ENCODE measurements around the gene CYB561. TPM values are rescaled to one million over a fixed set of nuclear protein-coding genes. Genes with fewer than 3 reads are reported as not detected.

CYB561 gene
- total and polyA plus RNA-seq, 2 of the 4 experiments (the other 2 are of a cell fraction): 2.5 to 3.0 TPM

DNA sequence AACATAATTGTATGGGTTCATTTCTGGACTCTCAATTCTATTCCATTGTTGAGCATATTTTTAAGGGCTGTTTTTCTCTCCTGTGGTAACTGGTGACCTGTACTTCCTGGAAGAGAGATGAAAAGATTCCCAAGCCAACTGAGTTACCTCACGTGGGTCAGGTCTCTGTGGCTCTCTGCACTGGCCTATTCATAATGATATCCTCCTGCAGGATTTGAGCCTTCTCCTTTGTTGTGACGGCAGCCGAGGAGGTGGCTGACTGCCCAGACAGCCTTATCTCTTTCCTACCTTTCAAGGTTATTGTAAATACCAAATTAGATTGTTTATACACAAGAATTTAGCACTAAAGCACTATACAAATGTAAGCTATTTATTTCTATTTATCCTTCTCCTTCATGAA lies 28.1 kb upstream of the CYB561 start:
- DNase-seq: no peak
- Histone ChIP-seq H3K4me3 (ENCODE audit: insufficient read depth, low read depth, low read length) (no peak overlapping the region), H2BK20ac (ENCODE audit: low read depth, low read length) (no peak overlapping the region), H3K9ac (ENCODE audit: low read depth, low read length) (no peak overlapping the region), H3K4ac (ENCODE audit: low read depth, low read length) (no peak overlapping the region), H3K36me3 (ENCODE audit: control insufficient read depth, insufficient read depth, low read length) (no peaks in the 10 kb centered on the region), H2AFZ (replicated peaks; ENCODE audit: low read length, poor library complexity) (no peak overlapping the region), H3K4me1 (ENCODE audit: control insufficient read depth, insufficient read depth, low read length) (peaks cover 11% of the 10 kb centered on the region), H3K23ac (ENCODE audit: low read depth, low read length) (no peak overlapping the region), H3K4me2 (ENCODE audit: low read depth, low read length) (no peak overlapping the region), H4K20me1 (ENCODE audit: insufficient read depth, low read length) (no peaks in the 10 kb centered on the region), H2BK5ac (ENCODE audit: low read depth, low read length, poor library complexity, severe bottlenecking) (no peak overlapping the region), H3K14ac (replicated peaks; ENCODE audit: low read depth, low read length) (no peak overlapping the region), H3K27me3 (ENCODE audit: control insufficient read depth, insufficient read depth, low read length) (peaks cover 18% of the 10 kb centered on the region), H4K91ac (ENCODE audit: insufficient read depth, low read depth, low read length) (no peak overlapping the region), H3K56ac (ENCODE audit: extremely low read depth, insufficient read depth, low read length) (no peak overlapping the region), H2BK15ac (ENCODE audit: low read depth, low read length) (no peak overlapping the region), H3K79me1 (ENCODE audit: low read depth in 1 of 2, low read length in 2 of 2) (no peaks in the 10 kb centered on the region), H3K27ac (ENCODE audit: insufficient read depth, low read length) (no peak overlapping the region), H3K18ac (ENCODE audit: low read depth, low read length) (no peak overlapping the region), H2AK5ac (ENCODE audit: low read depth, low read length) (no peak overlapping the region), H3K9me3 (ENCODE audit: control insufficient read depth, insufficient read depth, low read length) (no peaks in the 10 kb centered on the region), H2AK9ac (replicated peaks; ENCODE audit: low read depth, low read length, poor library complexity) (no peak overlapping the region), H2BK120ac (ENCODE audit: low read depth, low read length) (no peak overlapping the region), H4K8ac (ENCODE audit: low read depth in 2 of 2, low read length in 2 of 2) (no peak overlapping the region), H4K5ac (ENCODE audit: low read depth, low read length) (no peak overlapping the region), H3K9me1 (ENCODE audit: insufficient read depth, low read length) (peaks cover 5% of the 10 kb centered on the region; the same call in 1 of the 2 replicates)
- intact Hi-C loops (cut with micrococcal nuclease) (no loop called here), in situ Hi-C loops (cut with MboI; ENCODE audit: low sequenced_read_pairs) (no loop called here), dilution Hi-C loops (cut with HindIII; ENCODE audit: low sequenced_read_pairs, unreplicated experiment) (no loop called here)
- ChIA-PET POLR2A (ENCODE audit: unreplicated experiment) (no interaction called here), CTCF (no interaction called here)
- ATAC-seq (ENCODE audit: low read depth): no peak
- no TSS peak for BruUV-seq (replicated peaks)
- TF ChIP-seq, protein P1, sequence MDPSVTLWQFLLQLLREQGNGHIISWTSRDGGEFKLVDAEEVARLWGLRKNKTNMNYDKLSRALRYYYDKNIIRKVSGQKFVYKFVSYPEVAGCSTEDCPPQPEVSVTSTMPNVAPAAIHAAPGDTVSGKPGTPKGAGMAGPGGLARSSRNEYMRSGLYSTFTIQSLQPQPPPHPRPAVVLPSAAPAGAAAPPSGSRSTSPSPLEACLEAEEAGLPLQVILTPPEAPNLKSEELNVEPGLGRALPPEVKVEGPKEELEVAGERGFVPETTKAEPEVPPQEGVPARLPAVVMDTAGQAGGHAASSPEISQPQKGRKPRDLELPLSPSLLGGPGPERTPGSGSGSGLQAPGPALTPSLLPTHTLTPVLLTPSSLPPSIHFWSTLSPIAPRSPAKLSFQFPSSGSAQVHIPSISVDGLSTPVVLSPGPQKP (IDR thresholded peaks at IDR 0.05; ENCODE audit: borderline replicate concordance, low read depth, low read length): no peak
- TF ChIP-seq POLR2A (IDR thresholded peaks at IDR 0.05; ENCODE audit: low read depth, low read length) (no peak), RCOR1 (IDR thresholded peaks at IDR 0.05; ENCODE audit: insufficient replicate concordance, low read length) (no peak), RAD21 (IDR thresholded peaks at IDR 0.05; ENCODE audit: low read length) (no peak), NFE2L2 (IDR thresholded peaks at IDR 0.05; ENCODE audit: low read depth, low read length) (no peak), RFX5 (IDR thresholded peaks at IDR 0.05; ENCODE audit: low read depth, low read length) (no peak), USF2 (IDR thresholded peaks at IDR 0.05; ENCODE audit: low read depth, low read length) (no peak), SMC3 (IDR thresholded peaks at IDR 0.05; ENCODE audit: low read depth, low read length) (no peak), MAFK (IDR thresholded peaks at IDR 0.05; ENCODE audit: low read depth, low read length) (no peak), CTCF (conservative IDR thresholded peaks at IDR 0.05; ENCODE audit: low read depth, low read length) (no peak), FOS (IDR thresholded peaks at IDR 0.05; ENCODE audit: low read depth, low read length) (no peak), BHLHE40 (IDR thresholded peaks at IDR 0.05; ENCODE audit: low read depth, low read length) (no peak), CEBPB (IDR thresholded peaks at IDR 0.05; ENCODE audit: low read depth, low read length) (no peak), MXI1 (IDR thresholded peaks at IDR 0.05; ENCODE audit: borderline replicate concordance, low read depth, low read length) (no peak), CHD1 (IDR thresholded peaks at IDR 0.05; ENCODE audit: low read depth, low read length) (no peak), MAZ (IDR thresholded peaks at IDR 0.05; ENCODE audit: borderline replicate concordance, low read depth, low read length) (no peak)
- WGBS, 2 experiments (ENCODE audit: extremely low coverage in 2 of 2, insufficient read length in 1 of 2): no CpG with 5 or more reads among the region's 3 CpGs

Data from IMR-90 (cell line).